Upper lobe of right lung (tissue), 1 donor: ENCODE data around the gene CHCHD10. TPM values are rescaled to one million over a fixed set of nuclear protein-coding genes. Genes with fewer than 3 reads are reported as not detected.

Experiments
- ATAC-seq: fragments of 200-7000 bp; cut with Tn5 transposase; one replicate; pipeline ENCODE4 v1.9.1; 2020; ENCODE audit warnings: mild to moderate bottlenecking, moderate library complexity
- DNase-seq: peaks from one replicate; pipeline ENCODE4 v3.0.0-alpha.2; 2020
- H3K27ac ChIP-seq: fragments of 200-600 bp; one replicate; pipeline ENCODE4 v1.8.0; 2022
- H3K27me3 ChIP-seq: fragments of 200-600 bp; one replicate; pipeline ENCODE4 v1.8.0; 2022; ENCODE audit warnings: mild to moderate bottlenecking
- H3K36me3 ChIP-seq: fragments of 200-600 bp; one replicate; pipeline ENCODE4 v1.8.0; 2022
- H3K4me1 ChIP-seq: fragments of 200-600 bp; one replicate; pipeline ENCODE4 v1.8.0; 2022
- H3K4me3 ChIP-seq: fragments of 200-600 bp; one replicate; pipeline ENCODE4 v1.8.0; 2022; ENCODE audit warnings: mild to moderate bottlenecking
- H3K9me3 ChIP-seq: fragments of 200-600 bp; one replicate; pipeline ENCODE4 v1.8.0; 2022
- CTCF ChIP-seq: fragments of 200-600 bp; IDR thresholded peaks from one replicate; pipeline ENCODE4 v1.8.0; 2022; ENCODE audit warnings: antibody characterized with exemption
- intact Hi-C: fragments of 100-400 bp; cut with DNase I; formaldehyde crosslinking; loops from one replicate; pipeline ENCODE4 v1.11.0; 2022
- total RNA-seq: library from RNA; stranded (reverse); fragmentation: NEBNext Ultra II Directional; extraction: Animal tissue kit (Norgen Biotek cat#: 25700); gene quantifications from one replicate; pipeline ENCODE4 v1.2.1, GENCODE V29; 2021
- donor health status: DM: no; HTN: yes; CAD: no; lungs with severe emphysema.

The CHCHD10 gene
- total RNA-seq, 1 donor from 2014 or later = 102 TPM

- intact Hi-C loops = loop anchor here (10.0 kb wide), 1 partner anchor 66 kb away; no protein-coding TSS in a partner anchor
- no peaks in the 10 kb centered on the region for H3K9me3 ChIP-seq
- no peaks in the 10 kb centered on the region for H3K4me1 ChIP-seq
- no peaks in the 10 kb centered on the region for H3K36me3 ChIP-seq
- H3K27me3 ChIP-seq = no peaks in the 10 kb centered on the region
- DNase-seq = no peak
- no peak for TF ChIP-seq CTCF
- ATAC-seq = no peak
- H3K4me3 ChIP-seq = no peak overlapping the region
- no peak overlapping the region for H3K27ac ChIP-seq
These were observed 10.8 kb upstream of the CHCHD10 start for GRCh38 chr22:23778577-23778900.

GRCh38 chr22:23777776-23778576 lies 10.2 kb upstream of the CHCHD10 start:
- ATAC-seq = no peak
- H3K27me3 ChIP-seq = no peaks in the 10 kb centered on the region
- intact Hi-C loops = loop anchor here (10.0 kb wide), 1 partner anchor 67 kb away; no protein-coding TSS in a partner anchor
- no peak overlapping the region for H3K4me3 ChIP-seq
- peaks cover 3% of the 10 kb centered on the region for H3K4me1 ChIP-seq
- DNase-seq = no peak
- no peak overlapping the region for H3K27ac ChIP-seq
- H3K9me3 ChIP-seq = no peaks in the 10 kb centered on the region
- H3K36me3 ChIP-seq = no peaks in the 10 kb centered on the region
- no peak for TF ChIP-seq CTCF

- DNase-seq (no peak), ATAC-seq (no peak)
- Histone ChIP-seq H3K27me3 (no peaks in the 10 kb centered on the region), H3K4me3 (no peak overlapping the region), H3K9me3 (no peaks in the 10 kb centered on the region), H3K36me3 (no peaks in the 10 kb centered on the region), H3K27ac (no peak overlapping the region), H3K4me1 (peaks cover 9% of the 10 kb centered on the region)
- no peak for TF ChIP-seq CTCF
- intact Hi-C loops = loop anchor here (10.0 kb wide), 1 partner anchor 69 kb away; no protein-coding TSS in a partner anchor
These were observed 8.1 kb upstream of the CHCHD10 start for GRCh38 chr22:23775779-23776375.

GRCh38 chr22:23774922-23775436 lies 7.2 kb upstream of the CHCHD10 start:
- no peak for DNase-seq
- intact Hi-C loops = loop anchor here (10.0 kb wide), 1 partner anchor 70 kb away; no protein-coding TSS in a partner anchor
- peaks cover 9% of the 10 kb centered on the region for H3K4me1 ChIP-seq

More at GRCh38 chr22:23774922-23775436, 7.2 kb upstream of the CHCHD10 start:
- no peak for ATAC-seq
- no peak overlapping the region for H3K4me3 ChIP-seq
- H3K27me3 ChIP-seq = no peaks in the 10 kb centered on the region
- no peak overlapping the region for H3K27ac ChIP-seq
- no peaks in the 10 kb centered on the region for H3K36me3 ChIP-seq
- no peaks in the 10 kb centered on the region for H3K9me3 ChIP-seq
- TF ChIP-seq CTCF = no peak
